Chondrocyte (in vitro differentiated cells): Measurements from ENCODE around the gene VIL1. TPM values are rescaled to one million over a fixed set of nuclear protein-coding genes. Genes with fewer than 3 reads are reported as not detected.

Source experiments
- DNase-seq: peaks from one replicate; pipeline ENCODE4 v3.0.0; 2021; ENCODE audit warnings: mixed read lengths, low spot score
- H3K27ac Mint-ChIP-seq: one replicate; pipeline ENCODE4 v1.8.0; 2021; ENCODE audit warnings: mild to moderate bottlenecking, moderate library complexity, mixed read lengths; ENCODE audit not compliant: unreplicated experiment
- H3K27me3 Mint-ChIP-seq: 2 replicates; pipeline ENCODE4 v1.8.0; 2021; ENCODE audit warnings: low read depth, mixed read lengths
- H3K36me3 Mint-ChIP-seq: 2 replicates; pipeline ENCODE4 v1.8.0; 2021; ENCODE audit warnings: low read depth, mixed read lengths
- H3K4me1 Mint-ChIP-seq: 2 replicates; pipeline ENCODE4 v1.8.0; 2021; ENCODE audit warnings: low read depth, mild to moderate bottlenecking, mixed read lengths
- H3K4me3 Mint-ChIP-seq: one replicate; pipeline ENCODE4 v1.8.0; 2021; ENCODE audit warnings: mild to moderate bottlenecking, moderate library complexity, mixed read lengths; ENCODE audit not compliant: unreplicated experiment
- H3K9me3 Mint-ChIP-seq: 2 replicates; pipeline ENCODE4 v1.8.0; 2021; ENCODE audit warnings: low read depth, mixed read lengths
- total RNA-seq: library from RNA; stranded (reverse); gene quantifications from 3 replicates; pipeline ENCODE4 v1.2.1, GENCODE V29; 2021
- TF ChIP-seq, protein P1 (sequence below): fragments of 200-600 bp; sonication (generic); IDR thresholded peaks from 2 replicates; pipeline ENCODE4 v1.5.0; 2021; ENCODE audit warnings: antibody characterized with exemption, mild to moderate bottlenecking, moderate library complexity

The VIL1 gene
- total RNA-seq, 1 donor from 2014 or later = not detected

DNA sequence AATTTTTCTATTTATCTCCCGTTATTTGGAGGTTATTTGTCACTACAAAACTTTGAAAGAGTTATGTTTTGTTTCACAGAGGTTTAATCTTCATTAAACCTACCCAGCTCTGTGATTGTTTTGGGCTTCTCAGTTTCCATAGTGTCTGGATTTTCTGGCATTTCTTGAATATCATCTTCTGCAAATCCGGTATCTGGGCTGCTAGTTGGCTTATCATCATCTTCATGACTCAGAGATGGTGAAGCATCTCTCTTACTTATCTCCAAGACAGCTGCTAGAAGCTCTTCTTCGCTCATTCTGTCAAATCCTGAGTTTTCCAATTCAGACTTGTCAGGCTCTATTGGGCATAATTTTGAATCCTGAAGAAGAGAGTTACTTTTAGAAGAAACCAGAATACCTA, 55.6 kb downstream of the VIL1 start:
- TF ChIP-seq, protein P1, sequence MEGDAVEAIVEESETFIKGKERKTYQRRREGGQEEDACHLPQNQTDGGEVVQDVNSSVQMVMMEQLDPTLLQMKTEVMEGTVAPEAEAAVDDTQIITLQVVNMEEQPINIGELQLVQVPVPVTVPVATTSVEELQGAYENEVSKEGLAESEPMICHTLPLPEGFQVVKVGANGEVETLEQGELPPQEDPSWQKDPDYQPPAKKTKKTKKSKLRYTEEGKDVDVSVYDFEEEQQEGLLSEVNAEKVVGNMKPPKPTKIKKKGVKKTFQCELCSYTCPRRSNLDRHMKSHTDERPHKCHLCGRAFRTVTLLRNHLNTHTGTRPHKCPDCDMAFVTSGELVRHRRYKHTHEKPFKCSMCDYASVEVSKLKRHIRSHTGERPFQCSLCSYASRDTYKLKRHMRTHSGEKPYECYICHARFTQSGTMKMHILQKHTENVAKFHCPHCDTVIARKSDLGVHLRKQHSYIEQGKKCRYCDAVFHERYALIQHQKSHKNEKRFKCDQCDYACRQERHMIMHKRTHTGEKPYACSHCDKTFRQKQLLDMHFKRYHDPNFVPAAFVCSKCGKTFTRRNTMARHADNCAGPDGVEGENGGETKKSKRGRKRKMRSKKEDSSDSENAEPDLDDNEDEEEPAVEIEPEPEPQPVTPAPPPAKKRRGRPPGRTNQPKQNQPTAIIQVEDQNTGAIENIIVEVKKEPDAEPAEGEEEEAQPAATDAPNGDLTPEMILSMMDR = no peak
- no peaks in the 10 kb centered on the region for H3K27me3 Mint-ChIP-seq
- H3K4me1 Mint-ChIP-seq = peaks cover 4% of the 10 kb centered on the region
- H3K27ac Mint-ChIP-seq = no peak overlapping the region
- H3K4me3 Mint-ChIP-seq = no peak overlapping the region
- no peak for DNase-seq
- H3K36me3 Mint-ChIP-seq = peaks cover 11% of the 10 kb centered on the region
- no peaks in the 10 kb centered on the region for H3K9me3 Mint-ChIP-seq

DNA sequence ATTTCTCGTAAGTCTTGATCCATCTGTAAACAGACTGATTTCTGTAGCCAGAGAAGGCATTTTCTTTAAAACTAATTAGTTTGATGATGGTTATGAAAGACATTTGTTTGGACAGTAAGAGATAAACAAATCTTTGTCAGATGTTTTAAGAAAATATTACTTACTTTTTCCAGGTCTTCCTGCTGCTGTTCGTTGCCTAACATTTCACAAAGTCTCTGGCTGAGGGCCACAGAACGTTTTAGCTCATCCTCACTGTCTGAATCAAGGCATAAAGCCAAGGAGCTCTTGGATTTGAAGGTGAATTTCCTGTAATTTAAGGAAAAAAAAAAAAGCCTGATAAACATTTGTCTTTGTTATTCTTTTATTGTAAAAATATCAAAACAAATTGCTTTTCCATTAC, 57.8 kb downstream of the VIL1 start:
- no peak overlapping the region for H3K4me3 Mint-ChIP-seq
- TF ChIP-seq, protein P1 = no peak
- H3K27ac Mint-ChIP-seq = no peak overlapping the region
- no peaks in the 10 kb centered on the region for H3K9me3 Mint-ChIP-seq
- H3K27me3 Mint-ChIP-seq = no peaks in the 10 kb centered on the region
- peaks cover 18% of the 10 kb centered on the region for H3K36me3 Mint-ChIP-seq
- no peak for DNase-seq
- H3K4me1 Mint-ChIP-seq = peaks cover 4% of the 10 kb centered on the region

- DNase-seq = no peak
These were observed 58.3 kb downstream of the VIL1 start for GRCh38 chr2:218477247-218477646.

DNA sequence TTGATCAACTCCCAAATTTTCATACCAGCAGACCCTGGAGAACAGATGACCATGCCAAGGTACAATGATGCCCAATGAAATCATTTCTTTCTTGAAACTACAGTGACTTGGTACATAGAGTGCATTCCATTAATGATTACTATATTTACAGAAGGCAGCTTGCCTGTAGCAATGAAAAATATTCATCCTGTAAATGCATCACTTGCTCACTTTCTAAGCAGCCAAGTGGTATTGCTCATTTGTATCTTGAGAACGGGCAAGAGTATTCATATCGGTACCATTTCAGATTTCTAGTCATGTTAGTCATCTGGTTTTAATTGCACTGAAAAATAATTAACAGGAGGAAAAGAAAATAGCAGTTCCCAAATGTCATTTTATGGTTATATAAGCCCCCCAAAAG, 59.6 kb downstream of the VIL1 start:
- DNase-seq = no peak
- H3K4me3 Mint-ChIP-seq = no peak overlapping the region
- TF ChIP-seq, protein P1 = no peak
- H3K9me3 Mint-ChIP-seq = no peaks in the 10 kb centered on the region
- H3K36me3 Mint-ChIP-seq = peaks cover 15% of the 10 kb centered on the region
- no peaks in the 10 kb centered on the region for H3K27me3 Mint-ChIP-seq
- peaks cover 11% of the 10 kb centered on the region for H3K4me1 Mint-ChIP-seq
- no peak overlapping the region for H3K27ac Mint-ChIP-seq

More at GRCh38 chr2:218477247-218477646, 58.3 kb downstream of the VIL1 start:
- H3K36me3 Mint-ChIP-seq = peaks cover 18% of the 10 kb centered on the region
- no peak overlapping the region for H3K4me3 Mint-ChIP-seq
- H3K27ac Mint-ChIP-seq = no peak overlapping the region
- TF ChIP-seq, protein P1 = no peak
- H3K4me1 Mint-ChIP-seq = peaks cover 4% of the 10 kb centered on the region
- no peaks in the 10 kb centered on the region for H3K27me3 Mint-ChIP-seq
- no peaks in the 10 kb centered on the region for H3K9me3 Mint-ChIP-seq

DNA sequence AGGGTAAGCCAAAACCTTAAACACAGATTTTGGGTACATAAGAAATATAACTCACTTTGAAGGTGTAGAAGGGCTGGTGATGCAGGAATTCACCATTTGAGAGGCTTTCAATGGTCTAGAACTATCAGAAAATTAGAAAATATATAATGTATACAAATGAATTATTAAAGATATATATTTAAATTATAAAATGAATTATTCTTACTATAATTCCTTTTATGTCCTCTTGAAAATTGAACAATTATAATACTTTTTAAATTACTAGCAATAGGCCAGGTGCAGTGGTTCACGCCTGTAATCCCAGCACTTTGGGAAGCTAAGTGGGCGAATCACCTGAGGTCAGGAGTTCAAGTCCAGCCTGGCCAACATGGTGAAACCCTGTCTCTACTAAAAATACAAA, 60.7 kb downstream of the VIL1 start:
- peaks cover 15% of the 10 kb centered on the region for H3K4me1 Mint-ChIP-seq
- no peaks in the 10 kb centered on the region for H3K9me3 Mint-ChIP-seq
- TF ChIP-seq, protein P1 = no peak

More for the DNA sequence above, 60.7 kb downstream of the VIL1 start:
- H3K27ac Mint-ChIP-seq = no peak overlapping the region
- H3K27me3 Mint-ChIP-seq = no peaks in the 10 kb centered on the region
- no peak for DNase-seq
- H3K4me3 Mint-ChIP-seq = no peak overlapping the region
- peaks cover 14% of the 10 kb centered on the region for H3K36me3 Mint-ChIP-seq
